GM19372 (cell line): ENCODE measurements around the gene NETO2.
"Not testable (repeated sequence)": the region's sequence is repeated elsewhere in the genome, so short reads cannot be mapped to it uniquely, and the experiment has no call there.

Experiments used
- ATAC-seq: cut with Tn5 transposase; IDR thresholded peaks from one replicate; pipeline ENCODE4 v1.9.1; 2021; ENCODE audit warnings: mild to moderate bottlenecking, low read depth, moderate library complexity; ENCODE audit not compliant: unreplicated experiment

Gene NETO2

GRCh38 chr16:47067203-47067602, 76.5 kb downstream of the NETO2 start:
- ATAC-seq: no peak

- ATAC-seq: no peak
Measured at GRCh38 chr16:47065766-47066688, 77.7 kb downstream of the NETO2 start.

GRCh38 chr16:47064775-47065174, 79.0 kb downstream of the NETO2 start:
- no peak for ATAC-seq

GRCh38 chr16:47063011-47063724, 80.6 kb downstream of the NETO2 start:
- no peak for ATAC-seq

GRCh38 chr16:47061204-47061603, 82.5 kb downstream of the NETO2 start:
- no peak for ATAC-seq

GRCh38 chr16:47060596-47060995, 83.1 kb downstream of the NETO2 start:
- ATAC-seq: no peak

GRCh38 chr16:47059991-47060390, 83.8 kb downstream of the NETO2 start:
- ATAC-seq: no peak

GRCh38 chr16:47059130-47059529, 84.6 kb downstream of the NETO2 start:
- ATAC-seq: not testable (repeated sequence)

- no peak for ATAC-seq
Measured at GRCh38 chr16:47058295-47059086, 85.3 kb downstream of the NETO2 start.

- no peak for ATAC-seq
Measured at GRCh38 chr16:47057630-47057993, 86.1 kb downstream of the NETO2 start.

- ATAC-seq: no peak
Measured at GRCh38 chr16:47056688-47057629, 86.8 kb downstream of the NETO2 start.

GRCh38 chr16:47056061-47056460, 87.7 kb downstream of the NETO2 start:
- ATAC-seq: not testable (repeated sequence)

- ATAC-seq: no peak
Measured at GRCh38 chr16:47055136-47055885, 88.4 kb downstream of the NETO2 start.

GRCh38 chr16:47054306-47054705, 89.4 kb downstream of the NETO2 start:
- no peak for ATAC-seq

GRCh38 chr16:47053895-47054294, 89.8 kb downstream of the NETO2 start:
- ATAC-seq: no peak

- no peak for ATAC-seq
Measured at GRCh38 chr16:47052666-47053640, 90.8 kb downstream of the NETO2 start.

GRCh38 chr16:47051031-47051430, 92.7 kb downstream of the NETO2 start:
- no peak for ATAC-seq
